HEK293 (cell line): ENCODE results near the gene TPM2.
"Not testable (repeated sequence)": the region's sequence is repeated elsewhere in the genome, so short reads cannot be mapped to it uniquely, and the experiment has no call there.

Source experiments
- ZNF138 ChIP-seq: fragments of 450-650 bp; formaldehyde crosslinking; IDR thresholded peaks from 2 replicates; pipeline ENCODE4 v1.5.1; 2016; ENCODE audit warnings: missing biosample characterization, missing genetic modification characterization, borderline replicate concordance
- ZNF302 ChIP-seq: fragments of 450-650 bp; formaldehyde crosslinking; IDR thresholded peaks from 2 replicates; pipeline ENCODE4 v1.5.1; 2016; ENCODE audit warnings: missing biosample characterization, missing genetic modification characterization, low read depth
- TF ChIP-seq, protein P1 (sequence below): fragments of 450-650 bp; formaldehyde crosslinking; IDR thresholded peaks from 2 replicates; pipeline ENCODE4 v1.5.1; 2016; ENCODE audit warnings: missing biosample characterization, missing genetic modification characterization

DNA sequence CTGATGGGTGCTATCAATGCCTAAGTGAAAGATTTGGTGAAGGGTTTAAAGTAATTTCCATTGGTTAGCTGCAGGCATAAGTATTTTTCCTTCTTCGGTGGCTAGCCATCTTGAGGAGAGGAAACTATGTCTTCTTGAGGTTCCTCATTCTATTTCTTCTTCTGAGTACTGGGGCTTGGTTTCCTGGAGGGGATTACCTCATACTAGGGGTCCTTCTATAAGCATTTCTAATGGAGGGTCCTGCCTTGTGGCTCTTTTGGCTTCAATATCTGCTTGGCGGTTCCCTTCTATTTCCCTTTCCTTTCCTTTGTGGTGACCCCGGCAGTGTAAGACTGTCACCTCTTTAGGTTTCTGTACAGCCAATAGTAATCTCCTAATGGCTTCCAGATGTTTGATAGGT lies 48.2 kb downstream of the TPM2 start:
- not testable (repeated sequence) for TF ChIP-seq ZNF302, ZNF138 (tag by site-specific recombination)
- TF ChIP-seq, protein P1, sequence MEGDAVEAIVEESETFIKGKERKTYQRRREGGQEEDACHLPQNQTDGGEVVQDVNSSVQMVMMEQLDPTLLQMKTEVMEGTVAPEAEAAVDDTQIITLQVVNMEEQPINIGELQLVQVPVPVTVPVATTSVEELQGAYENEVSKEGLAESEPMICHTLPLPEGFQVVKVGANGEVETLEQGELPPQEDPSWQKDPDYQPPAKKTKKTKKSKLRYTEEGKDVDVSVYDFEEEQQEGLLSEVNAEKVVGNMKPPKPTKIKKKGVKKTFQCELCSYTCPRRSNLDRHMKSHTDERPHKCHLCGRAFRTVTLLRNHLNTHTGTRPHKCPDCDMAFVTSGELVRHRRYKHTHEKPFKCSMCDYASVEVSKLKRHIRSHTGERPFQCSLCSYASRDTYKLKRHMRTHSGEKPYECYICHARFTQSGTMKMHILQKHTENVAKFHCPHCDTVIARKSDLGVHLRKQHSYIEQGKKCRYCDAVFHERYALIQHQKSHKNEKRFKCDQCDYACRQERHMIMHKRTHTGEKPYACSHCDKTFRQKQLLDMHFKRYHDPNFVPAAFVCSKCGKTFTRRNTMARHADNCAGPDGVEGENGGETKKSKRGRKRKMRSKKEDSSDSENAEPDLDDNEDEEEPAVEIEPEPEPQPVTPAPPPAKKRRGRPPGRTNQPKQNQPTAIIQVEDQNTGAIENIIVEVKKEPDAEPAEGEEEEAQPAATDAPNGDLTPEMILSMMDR (tag by site-specific recombination): not testable (repeated sequence)
